Activated CD8-positive, alpha-beta memory T cell treated with anti-CD3 and anti-CD28 coated beads, Interleukin-2, amount 50 U/mL, for 4 hours (primary cell): ENCODE measurements around the gene RPH3AL.
"Not testable (repeated sequence)": the region's sequence is repeated elsewhere in the genome, so short reads cannot be mapped to it uniquely, and the experiment has no call there.

Experiments
- DNase-seq: peaks from one replicate; pipeline ENCODE4 v3.0.0-alpha.2; 2020

RPH3AL gene

GRCh38 chr17:280216-280615 lies 72.4 kb downstream of the RPH3AL start:
- DNase-seq = no peak

GRCh38 chr17:279776-280175 lies 72.8 kb downstream of the RPH3AL start:
- no peak for DNase-seq

GRCh38 chr17:279331-279730 lies 73.3 kb downstream of the RPH3AL start:
- DNase-seq = no peak

GRCh38 chr17:278676-279059 lies 73.9 kb downstream of the RPH3AL start:
- no peak for DNase-seq

- no peak for DNase-seq
Measured at GRCh38 chr17:278055-278675, 74.4 kb downstream of the RPH3AL start.

- DNase-seq = no peak
Measured at GRCh38 chr17:274902-275301, 77.7 kb downstream of the RPH3AL start.

GRCh38 chr17:273981-274832 lies 78.4 kb downstream of the RPH3AL start:
- DNase-seq = no peak

GRCh38 chr17:272856-273255 lies 79.8 kb downstream of the RPH3AL start:
- not testable (repeated sequence) for DNase-seq

GRCh38 chr17:271928-272623 lies 80.5 kb downstream of the RPH3AL start:
- DNase-seq = not testable (repeated sequence)

- no peak for DNase-seq
Measured at GRCh38 chr17:269616-270514, 82.7 kb downstream of the RPH3AL start.

- no peak for DNase-seq
Measured at GRCh38 chr17:266701-267667, 85.6 kb downstream of the RPH3AL start.

GRCh38 chr17:266219-266618 lies 86.4 kb downstream of the RPH3AL start:
- DNase-seq = no peak

GRCh38 chr17:265718-266117 lies 86.9 kb downstream of the RPH3AL start:
- peak; percentile 4 for DNase-seq

GRCh38 chr17:263773-264172 lies 88.8 kb downstream of the RPH3AL start:
- DNase-seq = no peak

GRCh38 chr17:263271-263670 lies 89.3 kb downstream of the RPH3AL start:
- DNase-seq = peak; percentile 5

- no peak for DNase-seq
Measured at GRCh38 chr17:261635-262034, 91.0 kb downstream of the RPH3AL start.

- DNase-seq = no peak
Measured at GRCh38 chr17:260944-261343, 91.7 kb downstream of the RPH3AL start.

- DNase-seq = peak; percentile 7
Measured at GRCh38 chr17:260031-260791, 92.4 kb downstream of the RPH3AL start.

GRCh38 chr17:259341-259976 lies 93.1 kb downstream of the RPH3AL start:
- DNase-seq = peak; percentile 2

GRCh38 chr17:258906-259305 lies 93.7 kb downstream of the RPH3AL start:
- peak; percentile 3 for DNase-seq
